Measurements from ENCODE around the gene THUMPD1.
"Not testable (repeated sequence)": the region's sequence is repeated elsewhere in the genome, so short reads cannot be mapped to it uniquely, and the experiment has no call there.

The THUMPD1 gene

DNA sequence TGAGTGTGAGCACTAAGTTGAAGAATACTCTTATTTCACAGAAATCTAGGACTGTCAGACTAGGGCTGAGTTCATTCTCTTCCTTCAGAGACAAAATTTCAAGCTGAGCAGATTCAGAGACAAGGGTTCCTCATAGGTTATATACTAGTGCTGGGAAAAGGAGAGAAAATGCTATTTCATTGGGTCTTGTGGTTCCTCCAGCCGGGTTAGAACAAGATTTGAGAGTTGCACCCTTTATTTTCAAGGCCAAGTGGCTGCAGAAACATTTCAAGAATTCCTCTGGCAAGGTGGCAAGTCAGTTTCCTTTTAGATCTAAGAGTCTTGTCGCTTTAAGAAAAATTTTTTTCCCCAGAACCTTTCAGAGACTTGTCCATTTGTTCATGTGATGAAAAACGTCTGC, 6.8 kb downstream of the THUMPD1 start:
- Histone ChIP-seq H3K9me3 (ENCODE audit: control insufficient read depth in 2 of 2, low read length in 2 of 2) (no peaks in the 10 kb centered on the region), H3K4me3 (ENCODE audit: low read length in 2 of 2) (no peak overlapping the region), H3K27me3 (ENCODE audit: control insufficient read depth in 2 of 2, insufficient read depth in 2 of 2, low read length in 2 of 2) (no peaks in the 10 kb centered on the region), H3K36me3 (ENCODE audit: control insufficient read depth in 2 of 2, insufficient read depth in 2 of 2, low read length in 2 of 2) (peaks cover 33 to 44% of the 10 kb centered on the region in 2 donors), H3K27ac (ENCODE audit: low read depth in 2 of 2, low read length in 2 of 2) (no peak overlapping the region), H3K4me1 (ENCODE audit: control insufficient read depth in 2 of 2, insufficient read depth in 2 of 2, low read length in 2 of 2) (peaks cover 0 to under 1% of the 10 kb centered on the region in 2 donors), H3K9ac (ENCODE audit: low read depth in 1 of 2, low read length in 2 of 2) (no peak overlapping the region)

GRCh38 chr16:20734056-20734455, 7.6 kb downstream of the THUMPD1 start:
- Histone ChIP-seq H3K9ac (ENCODE audit: low read depth in 1 of 2, low read length in 2 of 2) (no peak overlapping the region), H3K27ac (ENCODE audit: low read depth in 2 of 2, low read length in 2 of 2) (no peak overlapping the region), H3K9me3 (ENCODE audit: control insufficient read depth in 2 of 2, low read length in 2 of 2) (no peaks in the 10 kb centered on the region), H3K4me3 (ENCODE audit: low read length in 2 of 2) (no peak overlapping the region), H3K36me3 (ENCODE audit: control insufficient read depth in 2 of 2, insufficient read depth in 2 of 2, low read length in 2 of 2) (peaks cover 33 to 44% of the 10 kb centered on the region in 2 donors), H3K4me1 (ENCODE audit: control insufficient read depth in 2 of 2, insufficient read depth in 2 of 2, low read length in 2 of 2) (no peaks in the 10 kb centered on the region), H3K27me3 (ENCODE audit: control insufficient read depth in 2 of 2, insufficient read depth in 2 of 2, low read length in 2 of 2) (no peaks in the 10 kb centered on the region)

- Histone ChIP-seq H3K27me3 (ENCODE audit: control insufficient read depth in 2 of 2, insufficient read depth in 2 of 2, low read length in 2 of 2) (no peaks in the 10 kb centered on the region), H3K9ac (ENCODE audit: low read depth in 1 of 2, low read length in 2 of 2) (no peak overlapping the region), H3K4me1 (ENCODE audit: control insufficient read depth in 2 of 2, insufficient read depth in 2 of 2, low read length in 2 of 2) (no peaks in the 10 kb centered on the region), H3K9me3 (ENCODE audit: control insufficient read depth in 2 of 2, low read length in 2 of 2) (no peaks in the 10 kb centered on the region), H3K36me3 (ENCODE audit: control insufficient read depth in 2 of 2, insufficient read depth in 2 of 2, low read length in 2 of 2) (no peaks in the 10 kb centered on the region), H3K4me3 (ENCODE audit: low read length in 2 of 2) (no peak overlapping the region), H3K27ac (ENCODE audit: low read depth in 2 of 2, low read length in 2 of 2) (no peak overlapping the region)
Measured at GRCh38 chr16:20729141-20729540, 12.5 kb downstream of the THUMPD1 start.

DNA sequence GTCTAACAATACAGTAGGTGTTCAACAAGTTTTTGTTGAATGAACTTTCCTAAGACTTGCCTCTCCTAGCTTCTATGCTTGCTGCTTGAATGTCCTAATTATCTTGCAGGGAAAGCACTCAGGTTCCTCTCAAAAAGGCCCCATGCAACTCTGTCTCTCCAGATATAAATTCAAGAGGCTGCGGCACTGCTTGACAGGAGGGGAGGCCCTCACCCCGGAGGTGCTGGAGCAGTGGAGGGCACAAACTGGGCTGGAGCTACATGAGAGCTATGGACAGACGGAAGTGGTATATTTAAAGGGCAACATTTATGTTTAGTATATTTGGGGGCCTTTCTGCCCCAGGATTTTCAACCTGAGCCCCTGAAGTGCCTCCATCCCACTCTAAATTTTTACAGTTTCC, 14.4 kb downstream of the THUMPD1 start:
- Histone ChIP-seq H3K27me3 (ENCODE audit: control insufficient read depth in 2 of 2, insufficient read depth in 2 of 2, low read length in 2 of 2) (no peaks in the 10 kb centered on the region), H3K36me3 (ENCODE audit: control insufficient read depth in 2 of 2, insufficient read depth in 2 of 2, low read length in 2 of 2) (no peaks in the 10 kb centered on the region), H3K9ac (ENCODE audit: low read depth in 1 of 2, low read length in 2 of 2) (no peak overlapping the region), H3K4me3 (ENCODE audit: low read length in 2 of 2) (no peak overlapping the region), H3K27ac (ENCODE audit: low read depth in 2 of 2, low read length in 2 of 2) (no peak overlapping the region), H3K9me3 (ENCODE audit: control insufficient read depth in 2 of 2, low read length in 2 of 2) (no peaks in the 10 kb centered on the region), H3K4me1 (ENCODE audit: control insufficient read depth in 2 of 2, insufficient read depth in 2 of 2, low read length in 2 of 2) (no peaks in the 10 kb centered on the region)

GRCh38 chr16:20726661-20727060, 15.0 kb downstream of the THUMPD1 start:
- Histone ChIP-seq H3K9me3 (ENCODE audit: control insufficient read depth in 2 of 2, low read length in 2 of 2) (no peaks in the 10 kb centered on the region), H3K4me3 (ENCODE audit: low read length in 2 of 2) (no peak overlapping the region), H3K36me3 (ENCODE audit: control insufficient read depth in 2 of 2, insufficient read depth in 2 of 2, low read length in 2 of 2) (no peaks in the 10 kb centered on the region), H3K27ac (ENCODE audit: low read depth in 2 of 2, low read length in 2 of 2) (no peak overlapping the region), H3K27me3 (ENCODE audit: control insufficient read depth in 2 of 2, insufficient read depth in 2 of 2, low read length in 2 of 2) (no peaks in the 10 kb centered on the region), H3K9ac (ENCODE audit: low read depth in 1 of 2, low read length in 2 of 2) (no peak overlapping the region), H3K4me1 (ENCODE audit: control insufficient read depth in 2 of 2, insufficient read depth in 2 of 2, low read length in 2 of 2) (no peaks in the 10 kb centered on the region)

- H3K27me3 ChIP-seq (ENCODE audit: control insufficient read depth in 2 of 2, insufficient read depth in 2 of 2, low read length in 2 of 2): no peaks in the 10 kb centered on the region
- H3K36me3 ChIP-seq (ENCODE audit: control insufficient read depth in 2 of 2, insufficient read depth in 2 of 2, low read length in 2 of 2): no peaks in the 10 kb centered on the region
- no peaks in the 10 kb centered on the region for H3K9me3 ChIP-seq (ENCODE audit: control insufficient read depth in 2 of 2, low read length in 2 of 2)
- no peak overlapping the region for H3K9ac ChIP-seq (ENCODE audit: low read depth in 1 of 2, low read length in 2 of 2)
- no peak overlapping the region for H3K27ac ChIP-seq (ENCODE audit: low read depth in 2 of 2, low read length in 2 of 2)
- no peaks in the 10 kb centered on the region for H3K4me1 ChIP-seq (ENCODE audit: control insufficient read depth in 2 of 2, insufficient read depth in 2 of 2, low read length in 2 of 2)
- no peak overlapping the region for H3K4me3 ChIP-seq (ENCODE audit: low read length in 2 of 2)
Measured at GRCh38 chr16:20720251-20720650, 21.4 kb downstream of the THUMPD1 start.

- not testable (repeated sequence) for H3K9ac ChIP-seq (ENCODE audit: low read depth in 1 of 2, low read length in 2 of 2); H3K27ac ChIP-seq (ENCODE audit: low read depth in 2 of 2, low read length in 2 of 2); H3K4me3 ChIP-seq (ENCODE audit: low read length in 2 of 2); H3K4me1 ChIP-seq (ENCODE audit: control insufficient read depth in 2 of 2, insufficient read depth in 2 of 2, low read length in 2 of 2); H3K27me3 ChIP-seq (ENCODE audit: control insufficient read depth in 2 of 2, insufficient read depth in 2 of 2, low read length in 2 of 2); H3K9me3 ChIP-seq (ENCODE audit: control insufficient read depth in 2 of 2, low read length in 2 of 2); H3K36me3 ChIP-seq (ENCODE audit: control insufficient read depth in 2 of 2, insufficient read depth in 2 of 2, low read length in 2 of 2)
Measured at GRCh38 chr16:20717718-20718117, 23.9 kb downstream of the THUMPD1 start.

GRCh38 chr16:20711277-20711911, 30.2 kb downstream of the THUMPD1 start:
- H3K9ac ChIP-seq (ENCODE audit: low read depth in 1 of 2, low read length in 2 of 2): no peak overlapping the region
- H3K4me1 ChIP-seq (ENCODE audit: control insufficient read depth in 2 of 2, insufficient read depth in 2 of 2, low read length in 2 of 2): no peaks in the 10 kb centered on the region
- H3K27me3 ChIP-seq (ENCODE audit: control insufficient read depth in 2 of 2, insufficient read depth in 2 of 2, low read length in 2 of 2): no peaks in the 10 kb centered on the region
- no peak overlapping the region for H3K4me3 ChIP-seq (ENCODE audit: low read length in 2 of 2)
- H3K9me3 ChIP-seq (ENCODE audit: control insufficient read depth in 2 of 2, low read length in 2 of 2): no peaks in the 10 kb centered on the region
- no peak overlapping the region for H3K27ac ChIP-seq (ENCODE audit: low read depth in 2 of 2, low read length in 2 of 2)
- H3K36me3 ChIP-seq (ENCODE audit: control insufficient read depth in 2 of 2, insufficient read depth in 2 of 2, low read length in 2 of 2): no peaks in the 10 kb centered on the region

- H3K4me1 ChIP-seq (ENCODE audit: control insufficient read depth in 2 of 2, insufficient read depth in 2 of 2, low read length in 2 of 2); H3K27ac ChIP-seq (ENCODE audit: low read depth in 2 of 2, low read length in 2 of 2); H3K36me3 ChIP-seq (ENCODE audit: control insufficient read depth in 2 of 2, insufficient read depth in 2 of 2, low read length in 2 of 2); H3K9ac ChIP-seq (ENCODE audit: low read depth in 1 of 2, low read length in 2 of 2); H3K9me3 ChIP-seq (ENCODE audit: control insufficient read depth in 2 of 2, low read length in 2 of 2); H3K4me3 ChIP-seq (ENCODE audit: low read length in 2 of 2); H3K27me3 ChIP-seq (ENCODE audit: control insufficient read depth in 2 of 2, insufficient read depth in 2 of 2, low read length in 2 of 2): not testable (repeated sequence)
Measured at GRCh38 chr16:20708129-20708528, 33.5 kb downstream of the THUMPD1 start.

DNA sequence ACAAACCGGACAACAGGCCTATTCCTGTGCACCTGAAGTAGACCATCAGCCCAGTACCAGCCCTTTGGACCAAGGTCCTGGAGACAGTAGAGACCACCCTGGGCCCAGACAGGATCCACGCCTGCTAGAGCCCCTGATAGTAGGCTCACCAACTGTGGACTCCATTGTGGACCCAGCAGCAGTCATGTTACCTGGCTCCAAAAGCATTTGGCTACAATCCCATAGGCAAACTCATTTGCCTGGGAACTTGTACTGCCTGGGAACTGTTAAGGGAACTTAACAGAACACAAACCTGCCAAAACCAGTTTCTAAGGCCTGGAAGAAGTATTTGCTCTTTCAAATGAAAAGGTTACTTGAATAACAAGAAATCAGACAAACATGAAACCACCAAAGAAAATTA, 34.2 kb downstream of the THUMPD1 start:
- H3K4me3 ChIP-seq (ENCODE audit: low read length in 2 of 2): no peak overlapping the region
- no peak overlapping the region for H3K9ac ChIP-seq (ENCODE audit: low read depth in 1 of 2, low read length in 2 of 2)
- no peak overlapping the region for H3K27ac ChIP-seq (ENCODE audit: low read depth in 2 of 2, low read length in 2 of 2)
- no peaks in the 10 kb centered on the region for H3K27me3 ChIP-seq (ENCODE audit: control insufficient read depth in 2 of 2, insufficient read depth in 2 of 2, low read length in 2 of 2)
- no peaks in the 10 kb centered on the region for H3K36me3 ChIP-seq (ENCODE audit: control insufficient read depth in 2 of 2, insufficient read depth in 2 of 2, low read length in 2 of 2)
- H3K9me3 ChIP-seq (ENCODE audit: control insufficient read depth in 2 of 2, low read length in 2 of 2): no peaks in the 10 kb centered on the region
- peaks cover 0 to 2% of the 10 kb centered on the region in 2 donors for H3K4me1 ChIP-seq (ENCODE audit: control insufficient read depth in 2 of 2, insufficient read depth in 2 of 2, low read length in 2 of 2)

DNA sequence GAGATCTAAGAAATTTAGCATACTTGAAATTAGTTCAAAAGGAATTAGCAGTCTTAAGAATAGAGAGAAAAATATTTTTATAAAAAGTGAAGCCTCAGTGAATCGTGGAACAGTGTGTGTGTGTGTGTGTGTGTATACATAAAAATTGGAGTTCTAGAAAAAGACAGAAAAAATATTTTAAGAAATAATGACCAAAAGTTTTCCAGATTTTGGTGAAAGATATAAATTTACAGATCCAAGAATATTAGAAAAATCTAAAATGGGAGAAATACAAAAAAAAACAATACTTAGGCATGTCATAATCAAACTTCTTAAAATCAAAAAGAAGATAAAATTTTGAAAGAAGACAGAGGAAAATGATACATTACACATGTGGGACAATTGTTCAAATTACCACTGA, 35.6 kb downstream of the THUMPD1 start:
- H3K36me3 ChIP-seq (ENCODE audit: control insufficient read depth in 2 of 2, insufficient read depth in 2 of 2, low read length in 2 of 2); H3K9me3 ChIP-seq (ENCODE audit: control insufficient read depth in 2 of 2, low read length in 2 of 2); H3K4me3 ChIP-seq (ENCODE audit: low read length in 2 of 2); H3K9ac ChIP-seq (ENCODE audit: low read depth in 1 of 2, low read length in 2 of 2); H3K27ac ChIP-seq (ENCODE audit: low read depth in 2 of 2, low read length in 2 of 2); H3K4me1 ChIP-seq (ENCODE audit: control insufficient read depth in 2 of 2, insufficient read depth in 2 of 2, low read length in 2 of 2); H3K27me3 ChIP-seq (ENCODE audit: control insufficient read depth in 2 of 2, insufficient read depth in 2 of 2, low read length in 2 of 2): not testable (repeated sequence)

Measured in mucosa of rectum (tissue), 2 donors.